Spleen (tissue), 11 donors: ENCODE data around the gene GJD3. TPM values are rescaled to one million over a fixed set of nuclear protein-coding genes. Genes with fewer than 3 reads are reported as not detected.
"Not testable (repeated sequence)": the region's sequence is repeated elsewhere in the genome, so short reads cannot be mapped to it uniquely, and the experiment has no call there.

Experiments
- DNase-seq: peaks from one replicate; pipeline ENCODE4 v3.0.0-alpha.2; 2020
- H3K27ac ChIP-seq, 8 donors: fragments of 200-600 bp; sonication (generic) in 7 of 8; 1 replicate in 4 of 8; 2 replicates in 4 of 8; pipeline versions ENCODE4 v1.5.0 to v1.8.0; 2016 to 2021; ENCODE audit warnings: inconsistent platforms in 4 of 8, mild to moderate bottlenecking in 4 of 8, moderate library complexity in 1 of 8
- H3K27me3 ChIP-seq, 7 donors: fragments of 200-600 bp; sonication (generic) in 6 of 7; replicated peaks in 1 of 7; 1 replicate in 4 of 7; 2 replicates in 3 of 7; pipeline versions ENCODE4 v1.5.0 to v1.8.0; 2016 to 2021; ENCODE audit warnings: inconsistent platforms in 3 of 7, mild to moderate bottlenecking in 1 of 7
- H3K36me3 ChIP-seq, 6 donors: fragments of 200-600 bp; sonication (generic) in 5 of 6; 1 replicate in 4 of 6; 2 replicates in 2 of 6; pipeline versions ENCODE4 v1.5.0 to v1.8.0; 2016 to 2021; ENCODE audit warnings: inconsistent platforms in 2 of 6
- H3K4me1 ChIP-seq, 6 donors: fragments of 200-600 bp; sonication (generic) in 5 of 6; 1 replicate in 3 of 6; 2 replicates in 3 of 6; pipeline versions ENCODE4 v1.5.0 to v1.8.0; 2016 to 2021; ENCODE audit warnings: inconsistent platforms in 3 of 6
- H3K4me3 ChIP-seq, 8 donors: fragments of 200-600 bp; sonication (generic) in 7 of 8; 1 replicate in 4 of 8; 2 replicates in 4 of 8; pipeline versions ENCODE4 v1.5.0 to v1.8.0; 2016 to 2021; ENCODE audit warnings: inconsistent platforms in 4 of 8, mild to moderate bottlenecking in 4 of 8, moderate library complexity in 2 of 8
- H3K9me3 ChIP-seq, 8 donors: fragments of 200-600 bp; sonication (generic) in 7 of 8; 1 replicate in 4 of 8; 2 replicates in 4 of 8; pipeline versions ENCODE4 v1.5.0 to v1.8.0; 2016 to 2021; ENCODE audit warnings: inconsistent platforms in 4 of 8
- CTCF ChIP-seq, 11 experiments: fragments of 200-600 bp in 7 of 11; fragments of 450-650 bp in 4 of 11; sonication (generic) in 4 of 11; IDR thresholded peaks in 8 of 11; conservative IDR thresholded peaks in 3 of 11; 1 replicate in 7 of 11; 2 replicates in 4 of 11; pipeline versions ENCODE4 v1.4.0 to v1.8.0; 2016 to 2021; ENCODE audit warnings: antibody characterized with exemption in 11 of 11, inconsistent platforms in 4 of 11, mild to moderate bottlenecking in 1 of 11
- POLR2A ChIP-seq, 3 donors: fragments of 450-650 bp; IDR thresholded peaks; one replicate each; pipeline ENCODE4 v1.5.1; 2017; ENCODE audit warnings: antibody characterized with exemption in 3 of 3, mild to moderate bottlenecking in 1 of 3
- POLR2AphosphoS5 ChIP-seq, 3 donors: sonication (generic); formaldehyde crosslinking; IDR thresholded peaks; one replicate each; pipeline ENCODE4 v1.5.1; 2017; ENCODE audit warnings: antibody characterized with exemption in 3 of 3
- WGBS, 5 donors: extraction: QIAGEN DNeasy Blood & Tissue Kit in 3 of 5; methylation state at CpG; one replicate each; pipeline versions ENCODE4 v1.1.5 to v1.1.7; 2013 to 2018; 5-methylcytosine and 5-hydroxymethylcytosine counted together
- intact Hi-C: fragments of 100-400 bp; cut with DNase I; formaldehyde crosslinking; loops from one replicate; pipeline ENCODE4 v1.15.0; 2023; ENCODE audit warnings: low total_unique reads
- polyA plus RNA-seq, 3 donors: library from polyadenylated mRNA; stranded (reverse); fragments of 200-250 nt; gene quantifications; one replicate each; pipeline ENCODE4 v1.2.1, GENCODE V29; 2013
- total RNA-seq, 7 donors: library from RNA; depleted of rRNA in 3 of 7; stranded (reverse); fragments of >200 nt in 3 of 7; fragmentation: NEBNext Ultra II Directional in 4 of 7; extraction: Animal tissue kit (Norgen Biotek cat#: 25700) in 4 of 7; gene quantifications; one replicate each; pipeline versions ENCODE4 v1.1.0 to v1.2.1, GENCODE V29; 2016 to 2021
- donor health status: healthy with polysubstance abuse.
- donor health status: DM: no; HTN: no; CAD: no; lungs with moderate emphysema.
- donor health status: DM: no; HTN: no; CAD: no.
- donor health status: Bipolar disorder and iron deficiency.
- donor health status: healthy.
- donor health status: DM: no; HTN: no; CAD: no.
- donor health status: DM: yes; HTN: yes; CAD: no.

The GJD3 gene
- total and polyA plus RNA-seq, 10 donors, result 0.20 to 15.0 (median 8.6) TPM

- Histone ChIP-seq H3K27me3 (peaks cover 0 to 4% (median 0%) of the 10 kb centered on the region in 7 donors), H3K36me3 (no peaks in the 10 kb centered on the region), H3K4me3 (no peak overlapping the region), H3K27ac (no peak overlapping the region), H3K4me1 (peaks cover 0 to 8% (median 0%) of the 10 kb centered on the region in 6 donors), H3K9me3 (no peaks in the 10 kb centered on the region)
- DNase-seq, result no peak
- WGBS, 5 donors, result 89 to 92% (median 91%) methylated on average over 14 of the region's 14 CpGs
- TF ChIP-seq CTCF (IDR thresholded peaks at IDR 0.05 in 8 of 11, conservative IDR thresholded peaks at IDR 0.05 in 3 of 11) (no peak), POLR2AphosphoS5 (IDR thresholded peaks at IDR 0.05) (no peak), POLR2A (IDR thresholded peaks at IDR 0.05) (no peak)
- intact Hi-C loops, result no loop called here
Measured at GRCh38 chr17:40374821-40375498, 10.4 kb upstream of the GJD3 start.

GRCh38 chr17:40373999-40374398, 9.5 kb upstream of the GJD3 start:
- Histone ChIP-seq H3K27me3 (peaks cover 0 to 4% (median 0%) of the 10 kb centered on the region in 7 donors), H3K36me3 (no peaks in the 10 kb centered on the region), H3K27ac (no peak overlapping the region), H3K9me3 (no peaks in the 10 kb centered on the region), H3K4me3 (no peak overlapping the region), H3K4me1 (peaks cover 0 to 8% (median 0%) of the 10 kb centered on the region in 6 donors)
- no peak for DNase-seq
- 84 to 96% (median 89%) methylated on average over 8 of the region's 8 CpGs for WGBS, 5 donors
- intact Hi-C loops, result no loop called here
- TF ChIP-seq CTCF (IDR thresholded peaks at IDR 0.05 in 8 of 11, conservative IDR thresholded peaks at IDR 0.05 in 3 of 11) (no peak), POLR2A (IDR thresholded peaks at IDR 0.05) (no peak), POLR2AphosphoS5 (IDR thresholded peaks at IDR 0.05) (no peak)

GRCh38 chr17:40373324-40373723, 8.8 kb upstream of the GJD3 start:
- DNase-seq, result no peak
- H3K27ac ChIP-seq, result no peak overlapping the region
- intact Hi-C loops, result no loop called here
- no peak overlapping the region for H3K4me3 ChIP-seq
- TF ChIP-seq POLR2A (IDR thresholded peaks at IDR 0.05), result no peak
- no peak for TF ChIP-seq POLR2AphosphoS5 (IDR thresholded peaks at IDR 0.05)
- TF ChIP-seq CTCF (IDR thresholded peaks at IDR 0.05 in 8 of 11, conservative IDR thresholded peaks at IDR 0.05 in 3 of 11), result no peak
- no peaks in the 10 kb centered on the region for H3K9me3 ChIP-seq
- WGBS, 5 donors, result 73 to 88% (median 77%) methylated on average over 4 of the region's 4 CpGs
- peaks cover 0 to 8% (median 0%) of the 10 kb centered on the region in 6 donors for H3K4me1 ChIP-seq
- H3K27me3 ChIP-seq, result peaks cover 0 to 4% (median 0%) of the 10 kb centered on the region in 7 donors
- no peaks in the 10 kb centered on the region for H3K36me3 ChIP-seq

GRCh38 chr17:40372644-40373043, 8.1 kb upstream of the GJD3 start:
- H3K9me3 ChIP-seq, H3K4me3 ChIP-seq, H3K36me3 ChIP-seq, H3K27me3 ChIP-seq, DNase-seq, intact Hi-C loops, H3K27ac ChIP-seq, H3K4me1 ChIP-seq: not testable (repeated sequence)
- 53 to 64% (median 58%) methylated on average over 4 of the region's 4 CpGs for WGBS, 5 donors
